GM23338 (cell line): ENCODE measurements around the gene CALML3. TPM values are rescaled to one million over a fixed set of nuclear protein-coding genes. Genes with fewer than 3 reads are reported as not detected.

ENCODE experiments used
- ATAC-seq: fragments of 200-7000 bp; cut with Tn5 transposase; 3 replicates; pipeline ENCODE4 v1.9.1; 2020
- DNase-seq: peaks from one replicate; pipeline ENCODE4 v3.0.0-alpha.2; 2015; ENCODE audit warnings: low spot score
- H2AFZ ChIP-seq: fragments of 200-600 bp; sonication (generic); 2 replicates; pipeline ENCODE4 v1.8.0; 2016; ENCODE audit warnings: antibody characterized with exemption, mild to moderate bottlenecking, moderate library complexity
- H3F3A ChIP-seq: fragments of 200-600 bp; sonication (generic); replicated peaks from 2 replicates; pipeline ENCODE4 v1.8.0; 2017; ENCODE audit warnings: antibody characterized with exemption, mixed run types, low read depth
- H3K27ac ChIP-seq: fragments of 200-600 bp; sonication (generic); 2 replicates; pipeline ENCODE4 v1.6.1; 2016; ENCODE audit warnings: low read depth
- H3K27me3 ChIP-seq: fragments of 200-600 bp; sonication (generic); 2 replicates; pipeline ENCODE4 v1.8.0; 2016; ENCODE audit warnings: mild to moderate bottlenecking, mixed run types, moderate library complexity; ENCODE audit not compliant: insufficient read depth
- H3K36me3 ChIP-seq: fragments of 200-600 bp; sonication (generic); 2 replicates; pipeline ENCODE4 v1.8.0; 2016; ENCODE audit warnings: mild to moderate bottlenecking; ENCODE audit not compliant: insufficient read depth
- H3K4me1 ChIP-seq: fragments of 200-600 bp; sonication (generic); 2 replicates; pipeline ENCODE4 v1.8.0; 2016; ENCODE audit warnings: mild to moderate bottlenecking, moderate library complexity; ENCODE audit not compliant: insufficient read depth
- H3K4me2 ChIP-seq: fragments of 200-600 bp; sonication (generic); 2 replicates; pipeline ENCODE4 v1.7.1; 2017; ENCODE audit warnings: mixed run types
- H3K4me3 ChIP-seq: fragments of 200-600 bp; sonication (generic); 2 replicates; pipeline ENCODE4 v1.6.1; 2016; ENCODE audit warnings: mixed run types
- H3K79me2 ChIP-seq: fragments of 200-600 bp; sonication (generic); replicated peaks from 2 replicates; pipeline ENCODE4 v1.8.0; 2017; ENCODE audit warnings: mild to moderate bottlenecking; ENCODE audit not compliant: insufficient read depth
- H3K9me2 ChIP-seq: fragments of 200-600 bp; sonication (generic); 2 replicates; pipeline ENCODE4 v1.8.0; 2017; ENCODE audit not compliant: insufficient read depth
- H4K20me1 ChIP-seq: fragments of 200-600 bp; sonication (generic); replicated peaks from 2 replicates; pipeline ENCODE4 v1.8.0; 2017; ENCODE audit warnings: mild to moderate bottlenecking; ENCODE audit not compliant: insufficient read depth
- H3K27ac Mint-ChIP-seq: 2 replicates; pipeline ENCODE4 v1.8.0; 2020; ENCODE audit warnings: inconsistent platforms, mild to moderate bottlenecking, moderate library complexity, mixed read lengths
- H3K27me3 Mint-ChIP-seq: 3 replicates; pipeline ENCODE4 v1.8.0; 2022; ENCODE audit warnings: low read depth, mild to moderate bottlenecking, moderate library complexity, mixed read lengths, inconsistent platforms; ENCODE audit not compliant: insufficient read depth, poor library complexity
- H3K36me3 Mint-ChIP-seq: 3 replicates; pipeline ENCODE4 v1.8.0; 2021; ENCODE audit warnings: low read depth, mild to moderate bottlenecking, inconsistent platforms, moderate library complexity, mixed read lengths
- H3K4me1 Mint-ChIP-seq: 3 replicates; pipeline ENCODE4 v1.8.0; 2020; ENCODE audit warnings: mild to moderate bottlenecking, inconsistent platforms, mixed read lengths
- H3K4me3 Mint-ChIP-seq: 3 replicates; pipeline ENCODE4 v1.8.0; 2021; ENCODE audit warnings: moderate library complexity, mild to moderate bottlenecking, inconsistent platforms, mixed read lengths
- H3K9me3 Mint-ChIP-seq: 3 replicates; pipeline ENCODE4 v1.8.0; 2020; ENCODE audit warnings: moderate library complexity, mild to moderate bottlenecking, inconsistent platforms, mixed read lengths
- CREB1 ChIP-seq: fragments of 250-450 bp; sonication (Bioruptor Pico); IDR thresholded peaks from 2 replicates; pipeline ENCODE4 v1.5.0; 2020; ENCODE audit warnings: low read depth, mild to moderate bottlenecking, moderate library complexity
- CTCF ChIP-seq, 2 experiments: fragments of 200-600 bp in 1 of 2; sonication (generic) in 1 of 2; conservative IDR thresholded peaks; 2 replicates each; pipeline versions ENCODE4 v1.5.1 to v1.6.1; 2016 to 2017; ENCODE audit warnings: antibody characterized with exemption in 2 of 2, low read depth in 2 of 2, mild to moderate bottlenecking in 2 of 2, moderate library complexity in 1 of 2
- ETS1 ChIP-seq: IDR thresholded peaks from 2 replicates; pipeline ENCODE4 v1.6.1; 2016; ENCODE audit warnings: antibody characterized with exemption
- POLR2AphosphoS5 ChIP-seq: IDR thresholded peaks from 2 replicates; pipeline ENCODE4 v1.6.1; 2016; ENCODE audit warnings: antibody characterized with exemption, low read depth
- REST ChIP-seq: IDR thresholded peaks from one replicate; pipeline ENCODE4 v1.6.1; 2018; ENCODE audit warnings: antibody characterized with exemption; ENCODE audit not compliant: unreplicated experiment
- STAT1 ChIP-seq: IDR thresholded peaks from one replicate; pipeline ENCODE4 v1.6.1; 2016; ENCODE audit warnings: antibody characterized with exemption; ENCODE audit not compliant: unreplicated experiment
- ZNF331 ChIP-seq: fragments of 250-450 bp; sonication (Bioruptor Pico); IDR thresholded peaks from 2 replicates; pipeline ENCODE4 v1.5.0; 2020; ENCODE audit warnings: low read depth, mild to moderate bottlenecking, moderate library complexity
- ZNF462 ChIP-seq: fragments of 250-450 bp; sonication (Bioruptor Pico); IDR thresholded peaks from 2 replicates; pipeline ENCODE4 v1.5.0; 2020; ENCODE audit warnings: mild to moderate bottlenecking, moderate library complexity
- polyA plus RNA-seq: library from polyadenylated mRNA; unstranded; fragments of >200 nt; fragmentation: Nextera tagmentation; extraction: Ambion mirVana; gene quantifications from 2 replicates; pipeline ENCODE4 v1.2.1, GENCODE V29; 2016
- total RNA-seq: library from RNA; depleted of rRNA; stranded (reverse); fragments of >200 nt; shearing (Covaris generic); gene quantifications from 2 replicates; pipeline ENCODE4 v1.2.3, GENCODE V29; 2014

The CALML3 gene
- total and polyA plus RNA-seq, 2 experiments from 2014 or later = not detected

GRCh38 chr10:5570979-5571810 lies 46.4 kb downstream of the CALML3 start (continued):
- TF ChIP-seq ETS1 = no peak
- TF ChIP-seq REST = no peak

GRCh38 chr10:5571826-5572225 lies 47.1 kb downstream of the CALML3 start:
- no peak overlapping the region for H3K4me3 Mint-ChIP-seq
- peaks cover 13% of the 10 kb centered on the region for H3K4me1 Mint-ChIP-seq
- H3K4me3 ChIP-seq = no peak overlapping the region
- no peaks in the 10 kb centered on the region for H3K79me2 ChIP-seq
- H3K27me3 ChIP-seq = no peaks in the 10 kb centered on the region
- no peak overlapping the region for H3K27ac Mint-ChIP-seq
- H3K9me3 Mint-ChIP-seq = no peaks in the 10 kb centered on the region
- DNase-seq = no peak
- H3K4me1 ChIP-seq = no peaks in the 10 kb centered on the region
- peaks cover 11% of the 10 kb centered on the region for H3K27me3 Mint-ChIP-seq
- no peaks in the 10 kb centered on the region for H3K36me3 Mint-ChIP-seq
- H3K27ac ChIP-seq = no peak overlapping the region
- ATAC-seq = no peak
- H3F3A ChIP-seq = no peaks in the 10 kb centered on the region
- no peaks in the 10 kb centered on the region for H3K9me2 ChIP-seq
- no peak overlapping the region for H2AFZ ChIP-seq
- no peak overlapping the region for H3K4me2 ChIP-seq
- H3K36me3 ChIP-seq = no peaks in the 10 kb centered on the region
- no peaks in the 10 kb centered on the region for H4K20me1 ChIP-seq
- TF ChIP-seq ETS1 (no peak), CTCF (conservative IDR thresholded peaks at IDR 0.05; ENCODE audit: low read depth in 2 of 2) (no peak), POLR2AphosphoS5 (no peak), ZNF462 (CRISPR knock-in tag) (no peak), CREB1 (CRISPR knock-in tag) (no peak), STAT1 (no peak), ZNF331 (no peak)
